OCI-LY7 (cell line): ENCODE measurements around the gene SGSM2. TPM values are rescaled to one million over a fixed set of nuclear protein-coding genes. Genes with fewer than 3 reads are reported as not detected.

Experiments used
- BruUV-seq: library from RNA; stranded (reverse); fragments of 400-500 nt; replicated peaks from 2 replicates; lab custom pipeline; 2021; lab: Mats Ljungman, UMichigan
- CTCF ChIA-PET: fragments of 300-600 bp; sonication (Branson Sonifier 250); formaldehyde crosslinking; loops from one replicate; lab custom pipeline; 2022; ENCODE audit warnings: antibody characterized with exemption; ENCODE audit not compliant: unreplicated experiment; lab: Charles Lee
- POLR2A ChIA-PET: fragments of 300-600 bp; sonication (Branson Sonifier 250); formaldehyde crosslinking; loops from one replicate; lab custom pipeline; 2022; ENCODE audit warnings: antibody characterized with exemption; lab: Charles Lee
- DNase-seq: peaks from one replicate; pipeline ENCODE4 v3.0.0-alpha.2; 2015; ENCODE audit warnings: low spot score
- H2AFZ ChIP-seq: fragments of 200-600 bp; sonication (generic), shearing (Covaris generic); 2 replicates; pipeline ENCODE4 v1.6.1; 2014; ENCODE audit warnings: mild to moderate bottlenecking, antibody characterized with exemption, low read length, moderate library complexity
- H3K27ac ChIP-seq: fragments of 200-600 bp; sonication (generic); 2 replicates; pipeline ENCODE4 v1.5.1; 2014; ENCODE audit warnings: mixed run types, low read depth, mild to moderate bottlenecking, moderate library complexity, low read length, inconsistent platforms; ENCODE audit not compliant: poor library complexity, severe bottlenecking
- H3K36me3 ChIP-seq: fragments of 200-600 bp; sonication (generic); 2 replicates; pipeline ENCODE4 v1.6.1; 2014; ENCODE audit warnings: mild to moderate bottlenecking, antibody characterized with exemption, low read length, moderate library complexity, mixed read lengths; ENCODE audit not compliant: insufficient read depth
- H3K4me1 ChIP-seq: fragments of 200-600 bp; sonication (generic); 2 replicates; pipeline ENCODE4 v1.5.1; 2014; ENCODE audit warnings: mild to moderate bottlenecking, low read length; ENCODE audit not compliant: insufficient read depth, poor library complexity, severe bottlenecking
- H3K4me2 ChIP-seq: fragments of 200-600 bp; sonication (generic); 2 replicates; pipeline ENCODE4 v1.6.1; 2014; ENCODE audit warnings: mild to moderate bottlenecking, low read length
- H3K4me3 ChIP-seq: fragments of 200-600 bp; sonication (generic); 2 replicates; pipeline ENCODE4 v1.5.1; 2014; ENCODE audit warnings: mild to moderate bottlenecking, low read depth, low read length; ENCODE audit not compliant: poor library complexity, severe bottlenecking
- H3K79me2 ChIP-seq: fragments of 200-600 bp; sonication (generic); 2 replicates; pipeline ENCODE4 v1.6.1; 2016; ENCODE audit warnings: low read depth, mild to moderate bottlenecking, low read length, moderate library complexity, mixed read lengths; ENCODE audit not compliant: insufficient read depth
- H3K9me2 ChIP-seq: fragments of 200-600 bp; sonication (generic); 2 replicates; pipeline ENCODE4 v1.6.1; 2016; ENCODE audit warnings: mild to moderate bottlenecking, low read length, mixed read lengths; ENCODE audit not compliant: insufficient read depth
- H3K9me3 ChIP-seq: fragments of 200-600 bp; sonication (generic); 2 replicates; pipeline ENCODE4 v1.6.1; 2014; ENCODE audit warnings: mild to moderate bottlenecking, mixed run types, low read length, mixed read lengths
- H4K20me1 ChIP-seq: fragments of 200-600 bp; sonication (generic); 2 replicates; pipeline ENCODE4 v1.6.1; 2014; ENCODE audit warnings: mild to moderate bottlenecking, antibody characterized with exemption, low read length, moderate library complexity, mixed read lengths; ENCODE audit not compliant: insufficient read depth
- EZH2phosphoT487 ChIP-seq: fragments of 200-600 bp; sonication (generic); IDR thresholded peaks from 2 replicates; pipeline ENCODE4 v1.6.1; 2018; ENCODE audit warnings: low read depth, borderline replicate concordance, mild to moderate bottlenecking, mixed run types, antibody characterized with exemption, low read length, moderate library complexity, mixed read lengths
- intact Hi-C: fragments of 100-400 bp; cut with micrococcal nuclease; formaldehyde crosslinking; loops from one replicate; pipeline ENCODE4 v1.10.0; 2022; ENCODE audit not compliant: unreplicated experiment
- small RNA-seq: library from RNA; depleted of rRNA; stranded (forward); fragments of <200 nt; gene quantifications from one replicate; pipeline ENCODE3, GENCODE V24; 2014
- total RNA-seq, 2 experiments: library from RNA; depleted of rRNA in 1 of 2; stranded (reverse); fragments of >200 nt in 1 of 2; shearing (Covaris generic) in 1 of 2; gene quantifications; 2 replicates each; pipeline ENCODE4 v1.2.3, GENCODE V29; 2014 to 2022
- TF ChIP-seq, protein P1 (sequence below): fragments of 200-600 bp; sonication (generic); conservative IDR thresholded peaks from 2 replicates; pipeline ENCODE4 v1.5.1; 2014; ENCODE audit warnings: mild to moderate bottlenecking, antibody characterized with exemption, low read length, moderate library complexity, mixed read lengths

The SGSM2 gene
- total RNA-seq, 2 experiments from 2014 or later = 44.0 to 50.6 TPM

DNA sequence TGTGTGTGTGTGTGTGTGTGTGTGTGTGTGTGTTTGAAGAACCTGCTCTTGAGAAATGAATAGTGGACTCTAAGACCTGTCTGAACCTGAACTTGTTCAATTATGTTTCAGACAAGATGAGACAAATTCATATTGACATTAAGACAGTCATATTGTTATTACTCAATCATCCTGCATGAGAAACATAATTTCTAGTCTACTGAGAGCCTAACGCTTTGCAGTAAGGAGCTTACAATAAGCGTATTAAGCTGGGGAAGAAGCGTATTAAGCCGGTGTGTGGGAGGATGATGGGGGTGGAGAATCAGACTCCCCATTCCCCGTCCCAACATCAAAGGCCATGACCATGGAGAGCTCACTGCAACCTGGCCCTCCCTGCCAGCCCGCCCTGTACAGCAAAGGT, 86.0 kb downstream of the SGSM2 start:
- no peak overlapping the region for H3K4me3 ChIP-seq
- DNase-seq = no peak
- H4K20me1 ChIP-seq = no peaks in the 10 kb centered on the region
- H2AFZ ChIP-seq = no peak overlapping the region
- H3K9me3 ChIP-seq = no peaks in the 10 kb centered on the region
- POLR2A ChIA-PET = no interaction called here
- CTCF ChIA-PET = no interaction called here
- no peaks in the 10 kb centered on the region for H3K79me2 ChIP-seq
- peaks cover 54% of the 10 kb centered on the region for H3K36me3 ChIP-seq
- H3K4me2 ChIP-seq = no peak overlapping the region
- TF ChIP-seq, protein P1, sequence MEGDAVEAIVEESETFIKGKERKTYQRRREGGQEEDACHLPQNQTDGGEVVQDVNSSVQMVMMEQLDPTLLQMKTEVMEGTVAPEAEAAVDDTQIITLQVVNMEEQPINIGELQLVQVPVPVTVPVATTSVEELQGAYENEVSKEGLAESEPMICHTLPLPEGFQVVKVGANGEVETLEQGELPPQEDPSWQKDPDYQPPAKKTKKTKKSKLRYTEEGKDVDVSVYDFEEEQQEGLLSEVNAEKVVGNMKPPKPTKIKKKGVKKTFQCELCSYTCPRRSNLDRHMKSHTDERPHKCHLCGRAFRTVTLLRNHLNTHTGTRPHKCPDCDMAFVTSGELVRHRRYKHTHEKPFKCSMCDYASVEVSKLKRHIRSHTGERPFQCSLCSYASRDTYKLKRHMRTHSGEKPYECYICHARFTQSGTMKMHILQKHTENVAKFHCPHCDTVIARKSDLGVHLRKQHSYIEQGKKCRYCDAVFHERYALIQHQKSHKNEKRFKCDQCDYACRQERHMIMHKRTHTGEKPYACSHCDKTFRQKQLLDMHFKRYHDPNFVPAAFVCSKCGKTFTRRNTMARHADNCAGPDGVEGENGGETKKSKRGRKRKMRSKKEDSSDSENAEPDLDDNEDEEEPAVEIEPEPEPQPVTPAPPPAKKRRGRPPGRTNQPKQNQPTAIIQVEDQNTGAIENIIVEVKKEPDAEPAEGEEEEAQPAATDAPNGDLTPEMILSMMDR = no peak
- TF ChIP-seq EZH2phosphoT487 = no peak
- intact Hi-C loops = no loop called here
- H3K27ac ChIP-seq = no peak overlapping the region
- H3K9me2 ChIP-seq = no peaks in the 10 kb centered on the region
- H3K4me1 ChIP-seq = no peaks in the 10 kb centered on the region
- BruUV-seq = no TSS peak

DNA sequence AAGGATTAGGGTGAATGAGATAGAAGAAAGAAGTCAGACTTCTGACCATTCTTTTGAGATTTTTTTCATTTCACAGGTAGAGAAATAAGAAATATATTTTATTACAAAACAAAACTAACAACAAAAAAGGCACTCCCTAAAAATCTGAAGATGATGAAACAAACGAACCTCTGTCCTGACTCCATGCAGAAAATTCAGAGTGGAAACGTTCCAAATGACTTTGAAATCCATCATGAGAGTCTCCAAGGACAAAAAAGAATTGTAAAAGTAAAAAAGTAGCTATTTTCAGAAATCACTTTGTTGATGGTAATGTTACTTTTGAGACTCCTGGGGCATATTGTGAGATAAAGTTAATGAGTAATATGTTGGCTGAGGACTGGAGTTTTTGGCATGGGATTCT, 89.9 kb downstream of the SGSM2 start:
- TF ChIP-seq, protein P1 = no peak
- TF ChIP-seq EZH2phosphoT487 = no peak
- Histone ChIP-seq H3K4me1 (no peaks in the 10 kb centered on the region), H3K79me2 (no peaks in the 10 kb centered on the region), H3K9me2 (no peaks in the 10 kb centered on the region), H3K36me3 (peaks cover 23% of the 10 kb centered on the region), H3K4me2 (no peak overlapping the region), H2AFZ (no peak overlapping the region), H4K20me1 (no peaks in the 10 kb centered on the region), H3K4me3 (no peak overlapping the region), H3K27ac (no peak overlapping the region), H3K9me3 (no peaks in the 10 kb centered on the region)
- ChIA-PET POLR2A (no interaction called here), CTCF (no interaction called here)
- DNase-seq = no peak
- BruUV-seq = no TSS peak
- intact Hi-C loops = no loop called here

DNA sequence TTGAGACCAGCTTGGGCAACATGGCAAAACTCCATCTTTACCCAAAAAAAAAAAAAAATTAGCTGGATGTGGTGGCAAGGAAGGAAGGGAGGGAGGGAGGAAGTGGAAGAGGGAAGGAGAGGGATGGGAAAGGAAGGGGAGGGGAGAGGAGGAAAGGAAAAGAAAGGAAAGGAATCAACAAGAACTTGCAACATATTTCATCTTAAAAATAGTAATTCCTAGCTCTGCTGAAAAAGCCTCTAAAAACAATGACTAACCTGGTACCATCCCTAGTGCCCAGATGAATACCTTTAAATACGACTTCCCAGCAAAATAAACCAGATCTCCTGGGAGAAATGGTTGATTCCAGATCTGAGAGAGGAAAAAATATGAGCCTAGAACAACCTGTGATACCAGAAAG, 90.6 kb downstream of the SGSM2 start:
- Histone ChIP-seq H2AFZ (no peak overlapping the region), H3K27ac (no peak overlapping the region), H3K4me2 (no peak overlapping the region), H3K79me2 (no peaks in the 10 kb centered on the region), H3K36me3 (peaks cover 28% of the 10 kb centered on the region), H3K4me3 (no peak overlapping the region), H3K4me1 (no peaks in the 10 kb centered on the region), H3K9me3 (no peaks in the 10 kb centered on the region), H4K20me1 (no peaks in the 10 kb centered on the region), H3K9me2 (no peaks in the 10 kb centered on the region)
- no TSS peak for BruUV-seq
- intact Hi-C loops = no loop called here
- no peak for DNase-seq
- POLR2A ChIA-PET = no interaction called here
- CTCF ChIA-PET = interaction anchor here (0.6 kb wide), 1 partner anchor 606 kb away, joined by 3 read pairs; no protein-coding TSS in a partner anchor
- no peak for TF ChIP-seq EZH2phosphoT487
- TF ChIP-seq, protein P1 = no peak

Small RNA genes within 50 kb of the gene (small RNA-seq; reads per million reads assigned to genes)
- gene AC006435.3 (not detected), gene AC006435.4 (not detected), gene SNORD91A (641 reads per million, percentile 100 among the genes with 10 or more reads in this experiment), gene SNORD91B (188 reads per million, percentile 99 among the genes with 10 or more reads in this experiment)

Other genes with a start within 250 kb of the SGSM2 start
- 10.2 and 12.5 TPM in 2 replicates for gene SMG6, start 33.7 kb upstream of the SGSM2 start, total RNA-seq (2014; rRNA removed; shearing (Covaris generic))
- gene SMG6, start 33.7 kb upstream of the SGSM2 start, total RNA-seq (2022) = 17.8 and 18.8 TPM in 2 replicates
- gene SRR, start 33.6 kb upstream of the SGSM2 start, total RNA-seq (2014; rRNA removed; shearing (Covaris generic)) = 3.8 and 5.6 TPM in 2 replicates
- gene SRR, start 33.6 kb upstream of the SGSM2 start, total RNA-seq (2022) = 5.8 and 12.1 TPM in 2 replicates
- gene TSR1, start 1.0 kb upstream of the SGSM2 start, total RNA-seq (2014; rRNA removed; shearing (Covaris generic)) = 71.4 and 85.8 TPM in 2 replicates
- gene TSR1, start 1.0 kb upstream of the SGSM2 start, total RNA-seq (2022) = 48.1 and 58.7 TPM in 2 replicates
- gene MNT, start 63.6 kb downstream of the SGSM2 start, total RNA-seq (2014; rRNA removed; shearing (Covaris generic)) = 17.7 and 22.2 TPM in 2 replicates
- gene MNT, start 63.6 kb downstream of the SGSM2 start, total RNA-seq (2022) = 58.7 and 60.0 TPM in 2 replicates
- gene METTL16, start 174.4 kb downstream of the SGSM2 start, total RNA-seq (2014; rRNA removed; shearing (Covaris generic)) = 24.4 and 26.6 TPM in 2 replicates
- gene METTL16, start 174.4 kb downstream of the SGSM2 start, total RNA-seq (2022) = 41.3 and 41.5 TPM in 2 replicates